NCI-H1092 treated with DMSO at 0.1 percent for 48 hours (cell line): ENCODE measurements around the gene ERBB3.

Experiments used
- DNase-seq: peaks from one replicate; lab custom pipeline; 2025; lab: John Stamatoyannopoulos, UW

ERBB3 gene

GRCh38 chr12:56080556-56081138 is 682 bp downstream of the ERBB3 start:
- DNase-seq: no peak

- no peak for DNase-seq
These were observed 1.7 kb downstream of the ERBB3 start for GRCh38 chr12:56081393-56082347.

- no peak for DNase-seq
These were observed 2.4 kb downstream of the ERBB3 start for GRCh38 chr12:56082382-56082781.

GRCh38 chr12:56082967-56083366 is 3.0 kb downstream of the ERBB3 start:
- no peak for DNase-seq

GRCh38 chr12:56084958-56085543 is 5.1 kb downstream of the ERBB3 start:
- DNase-seq: no peak

GRCh38 chr12:56086096-56086495 is 6.1 kb downstream of the ERBB3 start:
- no peak for DNase-seq

GRCh38 chr12:56086608-56087007 is 6.6 kb downstream of the ERBB3 start:
- DNase-seq: no peak

- DNase-seq: no peak
These were observed 7.3 kb downstream of the ERBB3 start for GRCh38 chr12:56087220-56087619.

GRCh38 chr12:56097738-56098137 is 17.8 kb downstream of the ERBB3 start:
- no peak for DNase-seq

- DNase-seq: no peak
These were observed 18.6 kb downstream of the ERBB3 start for GRCh38 chr12:56098592-56098991.

- DNase-seq: no peak
These were observed 19.8 kb downstream of the ERBB3 start for GRCh38 chr12:56099787-56100186.

- no peak for DNase-seq
These were observed 21.1 kb downstream of the ERBB3 start for GRCh38 chr12:56101045-56101444.

GRCh38 chr12:56102683-56103065 is 22.7 kb downstream of the ERBB3 start:
- no peak for DNase-seq

GRCh38 chr12:56103066-56103711 is 23.2 kb downstream of the ERBB3 start:
- DNase-seq: no peak

- no peak for DNase-seq
These were observed 23.8 kb downstream of the ERBB3 start for GRCh38 chr12:56103823-56104108.

GRCh38 chr12:56104109-56104814 is 24.3 kb downstream of the ERBB3 start, which contains the start of gene PA2G4:
Gene PA2G4 (plus strand): TSS chr12:56104559. CDS start chr12:56104738, 179 bp downstream.
- DNase-seq: peak; percentile 96

GRCh38 chr12:56104815-56105608 is 25.0 kb downstream of the ERBB3 start:
- DNase-seq: no peak

GRCh38 chr12:56105609-56105902 is 25.6 kb downstream of the ERBB3 start:
- DNase-seq: no peak

GRCh38 chr12:56107242-56107641 is 27.3 kb downstream of the ERBB3 start:
- no peak for DNase-seq

GRCh38 chr12:56110571-56110970 is 30.6 kb downstream of the ERBB3 start:
- no peak for DNase-seq

- DNase-seq: no peak
These were observed 34.1 kb downstream of the ERBB3 start for GRCh38 chr12:56114084-56114483.
